Endothelial cell of umbilical vein (primary cell): ENCODE measurements around the gene BCL7C. TPM values are rescaled to one million over a fixed set of nuclear protein-coding genes. Genes with fewer than 3 reads are reported as not detected.

Source experiments
- BruUV-seq: library from RNA; stranded (reverse); fragments of 400-500 nt; replicated peaks from 2 replicates; lab custom pipeline; 2021; lab: Mats Ljungman, UMichigan
- CTCF ChIA-PET: fragments of 300-600, 350-600 bp; sonication (Branson Sonifier 250); formaldehyde crosslinking; loops from one replicate; lab custom pipeline; 2021; ENCODE audit warnings: antibody characterized with exemption, inconsistent platforms; lab: Charles Lee
- POLR2A ChIA-PET: fragments of 300-600, 350-600 bp; sonication (Branson Sonifier 250); formaldehyde crosslinking; loops from one replicate; lab custom pipeline; 2021; ENCODE audit warnings: antibody characterized with exemption, inconsistent platforms; lab: Charles Lee
- DNase-seq: peaks from one replicate; pipeline ENCODE4 v3.0.0-alpha.2; 2011; ENCODE audit warnings: low read depth, low spot score
- FAIRE-seq: peaks from 2 replicates; lab custom pipeline; 2011; peaks lifted over from hg19 to GRCh38; lab: Jason Lieb, UNC
- H2AFZ ChIP-seq: 2 replicates; pipeline ENCODE4 v1.6.0; 2012; ENCODE audit warnings: low read depth, low read length, control low read depth, inconsistent platforms
- H3K27ac ChIP-seq: 2 replicates; pipeline ENCODE4 v1.5.1; 2011; ENCODE audit warnings: low read depth, mild to moderate bottlenecking, control low read depth, low read length, moderate library complexity; ENCODE audit not compliant: insufficient read depth
- H3K27me3 ChIP-seq, 2 experiments: 2 replicates each; pipeline versions ENCODE4 v1.6.0 to v1.6.1; 2011; ENCODE audit warnings: low read length in 2 of 2, mixed read lengths in 1 of 2; ENCODE audit not compliant: control insufficient read depth in 2 of 2, insufficient read depth in 2 of 2
- H3K36me3 ChIP-seq, 2 experiments: 2 replicates in 1 of 2; 3 replicates in 1 of 2; pipeline ENCODE4 v1.5.1; 2011; ENCODE audit warnings: low read length in 2 of 2, mild to moderate bottlenecking in 1 of 2, moderate library complexity in 1 of 2; ENCODE audit not compliant: control insufficient read depth in 2 of 2, insufficient read depth in 2 of 2; ENCODE audit errors: extremely low read depth in 1 of 2
- H3K4me1 ChIP-seq: 3 replicates; pipeline ENCODE4 v1.5.1; 2011; ENCODE audit warnings: mild to moderate bottlenecking, low read length; ENCODE audit not compliant: control insufficient read depth, insufficient read depth; ENCODE audit errors: extremely low read depth
- H3K4me2 ChIP-seq: 2 replicates; pipeline ENCODE4 v1.6.1; 2011; ENCODE audit warnings: low read length, control low read depth, mixed read lengths; ENCODE audit not compliant: insufficient read depth
- H3K4me3 ChIP-seq, 3 experiments: fragments of 200-600 bp in 1 of 3; sonication (generic), shearing (Covaris generic) in 1 of 3; replicated peaks in 1 of 3; 2 replicates each; pipeline ENCODE4 v1.5.1; 2011 to 2016; ENCODE audit warnings: control low read depth in 3 of 3, low read length in 3 of 3, mild to moderate bottlenecking in 2 of 3, inconsistent platforms in 1 of 3, low read depth in 1 of 3, moderate library complexity in 1 of 3; ENCODE audit not compliant: insufficient read depth in 1 of 3
- H3K79me2 ChIP-seq: 2 replicates; pipeline ENCODE4 v1.6.0; 2012; ENCODE audit warnings: low read length, inconsistent platforms; ENCODE audit not compliant: control insufficient read depth, insufficient read depth
- H3K9ac ChIP-seq: replicated peaks from 2 replicates; pipeline ENCODE3; 2011; ENCODE audit warnings: low read length, control low read depth; ENCODE audit not compliant: insufficient read depth; ENCODE audit errors: extremely low read depth
- H3K9me1 ChIP-seq: replicated peaks from 3 replicates; pipeline ENCODE4 v1.6.0; 2011; ENCODE audit warnings: mild to moderate bottlenecking, low read length; ENCODE audit not compliant: control insufficient read depth, insufficient read depth; ENCODE audit errors: extremely low read depth
- H3K9me3 ChIP-seq: replicated peaks from 2 replicates; pipeline ENCODE4 v1.5.1; 2012; ENCODE audit warnings: low read length, inconsistent platforms; ENCODE audit not compliant: control insufficient read depth, insufficient read depth
- H4K20me1 ChIP-seq: replicated peaks from 2 replicates; pipeline ENCODE3; 2011; ENCODE audit warnings: mild to moderate bottlenecking, low read length; ENCODE audit not compliant: control insufficient read depth, insufficient read depth; ENCODE audit errors: extremely low read depth
- CTCF ChIP-seq, 2 donors: IDR thresholded peaks; 1 replicate in 1 of 2; 2 replicates in 1 of 2; pipeline ENCODE4 v1.5.1; 2011; ENCODE audit warnings: low read length in 2 of 2, mild to moderate bottlenecking in 2 of 2, moderate library complexity in 2 of 2, control low read depth in 1 of 2, inconsistent platforms in 1 of 2, low read depth in 1 of 2; ENCODE audit not compliant: insufficient read depth in 1 of 2; ENCODE audit errors: extremely low read depth in 1 of 2
- EZH2 ChIP-seq: IDR thresholded peaks from 2 replicates; pipeline ENCODE4 v1.6.1; 2012; ENCODE audit warnings: borderline replicate concordance, low read depth, mild to moderate bottlenecking, moderate library complexity, low read length, inconsistent platforms; ENCODE audit not compliant: severe bottlenecking
- FOS ChIP-seq: IDR thresholded peaks from 2 replicates; pipeline ENCODE4 v1.6.1; 2011; ENCODE audit warnings: mild to moderate bottlenecking, low read length, moderate library complexity, borderline replicate concordance; ENCODE audit not compliant: insufficient read depth
- GATA2 ChIP-seq: IDR thresholded peaks from 2 replicates; pipeline ENCODE4 v1.7.0; 2011; ENCODE audit warnings: low read depth, mild to moderate bottlenecking, moderate library complexity, mixed read lengths, low read length; ENCODE audit not compliant: insufficient read length, insufficient read depth
- JUN ChIP-seq: IDR thresholded peaks from 2 replicates; pipeline ENCODE4 v1.6.1; 2011; ENCODE audit warnings: borderline replicate concordance, low read depth; ENCODE audit not compliant: insufficient read length, insufficient read depth
- MAX ChIP-seq: IDR thresholded peaks from 2 replicates; pipeline ENCODE4 v1.6.1; 2011; ENCODE audit not compliant: insufficient read depth, insufficient read length
- MYC ChIP-seq: IDR thresholded peaks from one replicate; pipeline ENCODE4 v1.6.1; 2011; ENCODE audit warnings: mild to moderate bottlenecking, low read depth, low read length
- POLR2A ChIP-seq: IDR thresholded peaks from 2 replicates; pipeline ENCODE4 v1.6.1; 2012; ENCODE audit warnings: low read depth, mild to moderate bottlenecking, control low read depth, low read length
- POLR2AphosphoS5 ChIP-seq: IDR thresholded peaks from 2 replicates; pipeline ENCODE4 v1.6.1; 2012; ENCODE audit warnings: low read depth, mild to moderate bottlenecking, control low read depth, low read length, moderate library complexity; ENCODE audit not compliant: insufficient read depth
- dilution Hi-C: fragments of 300-500 bp; cut with MboI; formaldehyde crosslinking; loops from one replicate; pipeline ENCODE4 v1.15.0; 2019; ENCODE audit warnings: low sequenced_read_pairs; ENCODE audit not compliant: extremely low pct_ligation_motif_present
- intact Hi-C: fragments of 100-400 bp; cut with micrococcal nuclease; formaldehyde crosslinking; loops from one replicate; pipeline ENCODE4 v1.10.0; 2022
- polyA plus RNA-seq, 4 experiments: library from polyadenylated mRNA; depleted of rRNA in 3 of 4; stranded (reverse) in 3 of 4; unstranded in 1 of 4; fragments of >200 nt; gene quantifications; 2 replicates each; pipeline versions ENCODE4 v1.2.1 to v1.2.3, GENCODE V29; 2011 to 2012; ENCODE audit warnings: missing spikeins in 1 of 4
- total RNA-seq: library from RNA; stranded (reverse); gene quantifications from 2 replicates; pipeline ENCODE4 v1.2.3, GENCODE V29; 2021

Gene BCL7C
- total and polyA plus RNA-seq, 2 donors (not counting 3 experiments of a cell fraction or from before 2014, with no cell fraction given) = 30.2 to 38.3 TPM

- CTCF ChIA-PET = interaction anchor here (1.4 kb wide), 1 partner anchor 87 kb away, joined by 3 read pairs; no protein-coding TSS in a partner anchor
These were observed 37.3 kb upstream of the BCL7C start for GRCh38 chr16:30931068-30931650.

More at GRCh38 chr16:30931068-30931650, 37.3 kb upstream of the BCL7C start:
- Histone ChIP-seq H2AFZ (no peak overlapping the region), H3K4me2 (no peak overlapping the region), H3K4me1 (no peaks in the 10 kb centered on the region), H3K79me2 (no peaks in the 10 kb centered on the region), H3K9me1 (no peaks in the 10 kb centered on the region), H3K27me3 (no peaks in the 10 kb centered on the region), H3K9me3 (no peaks in the 10 kb centered on the region), H3K36me3 (peaks cover 6 to 40% of the 10 kb centered on the region in 2 experiments), H4K20me1 (no peaks in the 10 kb centered on the region), H3K9ac (no peak overlapping the region), H3K4me3 (no peak overlapping the region), H3K27ac (no peak overlapping the region)
- POLR2A ChIA-PET = no interaction called here
- DNase-seq (no peak), FAIRE-seq (no peak)
- TF ChIP-seq MYC = no peak
- TF ChIP-seq FOS = no peak
- no peak for TF ChIP-seq POLR2AphosphoS5
- no peak for TF ChIP-seq JUN
- TF ChIP-seq CTCF (IDR thresholded peaks at IDR 0.05; ENCODE audit: extremely low read depth in 1 of 2, insufficient read depth in 1 of 2, low read depth in 1 of 2, low read length in 2 of 2) = no peak
- TF ChIP-seq EZH2 = no peak
- TF ChIP-seq GATA2 = no peak
- TF ChIP-seq MAX = no peak
- TF ChIP-seq POLR2A = no peak
- dilution Hi-C loops (no loop called here), intact Hi-C loops (no loop called here)
- no TSS peak for BruUV-seq
